ENCODE data around the gene NIP7.

DNA sequence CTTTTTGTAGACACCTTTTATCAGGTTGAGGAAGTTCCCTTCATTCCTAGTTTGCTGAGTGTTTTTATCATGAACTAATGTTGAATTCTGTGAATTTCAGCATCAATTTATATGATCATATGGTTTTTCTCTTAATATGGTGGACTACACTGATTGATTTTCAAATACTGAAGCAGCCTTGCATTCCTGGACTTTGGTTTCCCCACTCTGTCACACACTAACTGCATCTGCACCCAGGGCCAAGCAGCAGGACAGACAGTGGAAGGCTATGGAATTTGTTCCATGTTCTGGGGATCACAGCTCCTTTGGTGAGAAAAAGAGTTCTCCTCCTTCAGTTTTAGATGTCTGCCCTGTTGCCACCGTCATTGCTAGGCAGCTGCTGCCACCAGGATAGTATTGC, 38.5 kb downstream of the NIP7 start:
- TF ChIP-seq, protein P1, sequence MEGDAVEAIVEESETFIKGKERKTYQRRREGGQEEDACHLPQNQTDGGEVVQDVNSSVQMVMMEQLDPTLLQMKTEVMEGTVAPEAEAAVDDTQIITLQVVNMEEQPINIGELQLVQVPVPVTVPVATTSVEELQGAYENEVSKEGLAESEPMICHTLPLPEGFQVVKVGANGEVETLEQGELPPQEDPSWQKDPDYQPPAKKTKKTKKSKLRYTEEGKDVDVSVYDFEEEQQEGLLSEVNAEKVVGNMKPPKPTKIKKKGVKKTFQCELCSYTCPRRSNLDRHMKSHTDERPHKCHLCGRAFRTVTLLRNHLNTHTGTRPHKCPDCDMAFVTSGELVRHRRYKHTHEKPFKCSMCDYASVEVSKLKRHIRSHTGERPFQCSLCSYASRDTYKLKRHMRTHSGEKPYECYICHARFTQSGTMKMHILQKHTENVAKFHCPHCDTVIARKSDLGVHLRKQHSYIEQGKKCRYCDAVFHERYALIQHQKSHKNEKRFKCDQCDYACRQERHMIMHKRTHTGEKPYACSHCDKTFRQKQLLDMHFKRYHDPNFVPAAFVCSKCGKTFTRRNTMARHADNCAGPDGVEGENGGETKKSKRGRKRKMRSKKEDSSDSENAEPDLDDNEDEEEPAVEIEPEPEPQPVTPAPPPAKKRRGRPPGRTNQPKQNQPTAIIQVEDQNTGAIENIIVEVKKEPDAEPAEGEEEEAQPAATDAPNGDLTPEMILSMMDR (IDR thresholded peaks at IDR 0.05 in 4 of 5, conservative IDR thresholded peaks at IDR 0.05 in 1 of 5), result no peak
- no peak for TF ChIP-seq POLR2A (IDR thresholded peaks at IDR 0.05)

Measured in gastrocnemius medialis (tissue), 4 donors.